GM18498 (cell line): ENCODE measurements around the gene ABITRAM.

Source experiments
- ATAC-seq: cut with Tn5 transposase; IDR thresholded peaks from one replicate; pipeline ENCODE4 v1.9.1; 2021; ENCODE audit warnings: mild to moderate bottlenecking, moderate library complexity; ENCODE audit not compliant: unreplicated experiment

The ABITRAM gene

GRCh38 chr9:108983885-108984284 lies 49.7 kb downstream of the ABITRAM start:
- no peak for ATAC-seq
